Epidermal melanocyte (primary cell): ENCODE data around the gene BCOR.

Experiments used
- DNase-seq: peaks from one replicate; pipeline ENCODE4 v3.0.0; 2011; ENCODE audit warnings: low spot score; ENCODE audit not compliant: insufficient read length

Gene BCOR

DNA sequence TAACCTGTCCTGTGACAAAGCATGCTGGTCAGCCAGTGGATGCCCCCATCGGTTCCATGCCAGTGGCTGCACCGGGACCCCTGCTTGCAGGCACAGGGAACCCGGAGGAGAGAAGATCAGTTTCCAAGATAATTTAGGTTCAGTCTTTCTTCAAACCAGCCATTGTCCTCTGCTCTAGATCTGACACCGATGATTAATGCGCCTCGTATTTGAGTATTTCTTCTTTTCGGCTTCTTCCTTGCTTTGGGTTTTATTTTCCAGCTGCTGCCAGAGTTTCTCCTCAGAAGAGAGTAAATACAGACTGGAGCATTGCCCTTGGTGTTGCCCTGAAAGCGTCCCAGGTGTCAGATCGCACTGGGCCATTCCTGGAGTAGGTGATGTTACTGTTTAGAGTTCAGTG is 19.2 kb upstream of the BCOR start:
- no peak for DNase-seq

GRCh38 chrX:40112996-40113395 is 15.2 kb upstream of the BCOR start:
- no peak for DNase-seq

GRCh38 chrX:40111868-40112267 is 14.1 kb upstream of the BCOR start:
- no peak for DNase-seq

DNA sequence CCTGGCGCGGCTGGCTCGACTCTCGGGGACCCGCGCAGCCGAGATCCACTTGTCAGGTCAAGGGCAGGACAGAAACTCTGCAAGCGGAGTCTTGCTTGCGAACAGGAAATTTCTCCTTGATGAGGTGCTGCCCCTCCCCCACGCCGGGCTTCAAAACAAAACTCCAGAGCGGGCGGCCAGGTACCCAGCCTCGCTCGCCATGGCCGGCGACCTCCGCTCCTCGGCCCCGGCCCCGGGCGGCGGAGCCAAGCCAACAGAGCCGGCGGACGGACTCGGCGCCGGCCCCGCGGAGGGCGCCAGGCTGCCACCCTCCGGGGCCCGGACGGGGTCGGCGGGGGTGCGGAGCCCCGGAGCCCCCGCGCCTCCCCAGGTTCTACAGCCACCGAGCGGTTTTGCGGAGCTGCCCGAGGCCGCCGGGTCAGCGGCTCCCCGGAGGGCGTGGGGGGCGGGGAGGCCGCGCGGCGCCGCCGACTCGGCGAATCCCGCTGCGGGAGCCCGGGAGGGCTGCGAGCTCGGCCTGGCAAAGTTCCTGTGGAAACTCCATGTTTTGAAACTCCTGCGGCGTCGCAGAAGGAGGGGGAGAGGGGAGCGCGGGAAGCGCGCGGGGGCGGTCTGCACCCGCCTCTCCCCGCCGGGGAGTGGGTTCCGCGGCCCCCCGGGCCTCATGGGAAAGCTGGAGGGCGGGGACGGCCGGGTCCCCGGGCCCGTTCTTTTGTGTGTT is 11.7 kb upstream of the BCOR start:
- no peak for DNase-seq

DNA sequence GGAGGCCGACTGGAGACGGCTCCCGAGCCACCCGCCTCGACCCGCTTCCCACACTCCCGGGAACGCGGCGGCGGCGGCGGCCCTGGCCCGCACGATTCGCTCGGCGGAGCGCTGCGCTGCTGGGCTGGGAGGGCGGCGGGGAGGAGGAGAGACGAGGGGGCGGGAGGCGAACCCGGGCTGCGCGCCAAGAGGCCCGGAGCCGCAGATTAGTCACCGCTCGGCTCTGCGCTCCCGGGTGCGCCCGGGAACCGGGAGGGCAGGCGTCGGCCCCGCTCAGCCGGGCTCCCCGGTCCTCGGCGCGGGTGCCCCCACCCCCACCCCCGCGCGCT is 11.2 kb upstream of the BCOR start:
- peak; percentile 61 for DNase-seq

- no peak for DNase-seq
These were observed 10.6 kb upstream of the BCOR start for GRCh38 chrX:40108162-40108958.

- DNase-seq, result no peak
These were observed 9.8 kb upstream of the BCOR start for GRCh38 chrX:40107291-40108161.

DNA sequence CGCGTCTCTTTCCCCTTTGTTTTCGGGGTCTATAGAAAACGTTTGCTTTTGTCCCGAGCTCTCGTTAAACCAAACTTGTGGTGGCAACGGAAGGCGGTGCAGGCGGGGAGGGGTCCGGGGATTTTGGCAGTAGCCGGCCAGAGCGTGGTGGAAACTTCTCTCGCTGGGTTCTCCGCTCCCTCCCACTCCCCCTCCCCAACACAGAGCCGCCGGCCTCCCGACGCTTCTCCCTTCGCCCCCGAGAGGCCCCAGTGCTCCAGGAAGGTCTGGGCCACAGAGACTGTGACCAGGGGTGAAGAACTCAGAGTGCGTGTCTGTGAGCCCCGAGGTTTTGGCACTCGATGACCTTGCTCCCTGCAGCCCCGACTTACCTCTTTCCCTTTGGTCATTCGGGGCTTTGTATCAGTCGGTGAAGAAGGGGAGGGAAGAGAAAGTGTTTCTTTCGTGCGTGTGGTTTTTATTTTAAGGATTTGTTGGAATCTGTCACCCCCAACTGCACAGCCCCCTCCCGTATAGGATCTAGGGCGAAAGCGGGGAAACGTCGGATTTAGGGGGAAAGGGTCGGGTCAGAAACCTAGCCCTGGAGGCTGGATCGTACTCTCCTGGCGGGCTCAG is 9.0 kb upstream of the BCOR start:
- DNase-seq, result no peak

- no peak for DNase-seq
These were observed 8.3 kb upstream of the BCOR start for GRCh38 chrX:40105835-40106675.

DNA sequence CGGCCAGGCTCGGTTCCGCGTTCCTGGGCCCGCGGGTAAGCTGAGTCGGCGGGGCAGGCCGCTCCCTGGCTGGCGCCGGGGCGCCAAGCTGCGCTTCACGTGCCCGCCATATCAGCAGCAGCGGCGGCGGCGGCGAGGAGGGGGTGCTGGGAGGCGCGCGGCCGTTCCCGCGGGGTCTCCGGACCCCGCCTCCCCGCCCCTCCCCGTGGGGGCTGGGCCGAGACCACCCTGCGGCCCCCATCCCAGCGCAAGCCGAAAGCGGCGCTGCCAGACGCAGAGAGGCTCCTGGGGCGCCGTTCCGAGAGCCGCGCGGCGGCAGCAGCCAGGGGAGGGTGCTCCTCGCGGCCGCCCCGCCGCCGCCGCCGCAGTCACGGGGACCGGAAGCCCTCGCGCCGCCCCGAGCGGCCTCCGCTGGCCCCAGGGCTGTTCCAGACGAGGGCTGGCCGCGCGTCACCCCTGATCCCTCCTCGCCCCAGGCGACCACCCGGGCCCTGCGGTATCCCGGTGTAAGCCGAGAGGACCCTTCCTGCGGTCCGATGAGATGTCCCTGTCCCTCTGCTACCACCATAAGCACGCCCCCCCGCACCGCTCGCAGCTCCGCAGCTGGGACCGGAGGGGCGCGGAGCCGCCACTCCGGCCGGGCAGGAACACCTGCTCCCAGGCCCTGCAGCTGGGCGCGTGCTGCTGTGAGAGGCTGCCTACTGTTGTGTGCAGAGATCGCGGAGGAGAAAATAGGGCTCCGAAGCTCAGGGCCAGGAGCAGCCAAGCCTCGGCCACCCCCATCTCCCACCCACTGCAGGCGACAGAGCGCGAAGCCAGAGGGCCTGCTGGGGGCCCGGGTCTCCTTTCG is 7.5 kb upstream of the BCOR start:
- DNase-seq, result no peak

GRCh38 chrX:40104630-40104984 is 6.8 kb upstream of the BCOR start:
- DNase-seq, result no peak

GRCh38 chrX:40103565-40104323 is 6.0 kb upstream of the BCOR start:
- DNase-seq, result no peak

DNA sequence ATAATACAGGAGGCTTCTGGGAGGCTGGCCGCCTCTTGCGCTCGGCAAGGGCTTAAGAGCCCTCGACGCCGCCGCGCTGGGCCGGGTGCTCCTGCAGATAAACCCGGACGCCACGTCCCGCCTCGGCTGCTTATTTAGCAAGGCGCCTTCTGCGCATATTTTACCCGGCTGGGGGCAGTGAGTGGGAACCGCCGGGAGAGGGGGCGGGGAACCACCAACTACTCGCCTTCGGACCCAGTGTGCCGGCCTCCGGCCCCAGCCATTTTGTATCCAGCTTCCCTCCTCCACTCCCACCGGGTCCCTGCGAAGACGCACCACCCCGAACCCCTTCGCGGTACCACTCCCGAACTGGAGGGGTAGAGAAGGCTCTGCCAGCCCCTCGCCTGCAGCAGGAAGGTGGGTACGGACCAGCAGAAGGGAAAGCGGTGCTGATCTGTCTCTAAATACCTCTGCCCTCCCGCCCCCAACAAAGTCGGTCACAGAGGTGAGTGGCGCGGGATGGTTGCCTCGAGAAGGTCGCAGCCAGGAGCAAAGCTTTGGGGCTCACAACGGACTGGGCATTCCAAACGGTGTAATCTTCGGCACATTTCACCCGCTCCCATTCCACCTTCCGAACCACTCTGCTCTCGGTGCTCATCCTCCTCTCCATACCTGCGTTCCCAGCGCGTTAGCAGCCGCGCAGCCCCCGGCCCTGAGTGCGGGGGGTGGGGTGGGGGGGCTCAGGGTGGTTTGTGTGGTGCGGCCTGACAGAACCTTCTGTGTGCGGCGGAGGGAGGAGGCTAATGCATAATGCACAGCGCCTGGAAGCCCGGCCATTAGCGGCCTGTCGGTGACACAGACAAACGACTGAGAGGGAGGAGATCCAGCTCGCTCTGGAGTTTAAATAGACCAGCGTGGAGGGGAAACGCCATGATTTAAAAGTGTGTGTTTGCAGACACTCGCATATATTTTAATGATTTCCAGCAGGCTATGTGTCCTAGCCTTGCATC is 4.9 kb upstream of the BCOR start:
- no peak for DNase-seq

- no peak for DNase-seq
These were observed 3.7 kb upstream of the BCOR start for GRCh38 chrX:40101430-40101802.

GRCh38 chrX:40100537-40101429 is 3.0 kb upstream of the BCOR start:
- no peak for DNase-seq

GRCh38 chrX:40100141-40100536 is 2.4 kb upstream of the BCOR start:
- DNase-seq, result peak; percentile 64
